GM06990 (cell line): ENCODE data around the gene C2.
A peak's percentile ranks its signal among the peaks of the same experiment; 100 is the strongest.
"Not testable (repeated sequence)": the region's sequence is repeated elsewhere in the genome, so short reads cannot be mapped to it uniquely, and the experiment has no call there.

Experiments
- DNase-seq: peaks from one replicate; pipeline ENCODE4 v3.0.0-alpha.2; 2011; ENCODE audit not compliant: insufficient read length; ENCODE audit errors: extremely low read depth
- H3K27me3 ChIP-seq: replicated peaks from 2 replicates; pipeline ENCODE4 v1.6.0; 2011; ENCODE audit warnings: low read length; ENCODE audit not compliant: control insufficient read depth, insufficient read depth
- H3K36me3 ChIP-seq: 2 replicates; pipeline ENCODE4 v1.5.1; 2011; ENCODE audit warnings: low read length; ENCODE audit not compliant: control insufficient read depth, insufficient read depth
- H3K4me3 ChIP-seq: replicated peaks from 2 replicates; pipeline ENCODE4 v1.5.1; 2011; ENCODE audit warnings: low read depth, mild to moderate bottlenecking, control low read depth, low read length
- CTCF ChIP-seq: IDR thresholded peaks from 2 replicates; pipeline ENCODE4 v1.5.1; 2011; ENCODE audit warnings: low read length, control low read depth, mild to moderate bottlenecking, inconsistent platforms; ENCODE audit not compliant: insufficient read depth, poor library complexity, severe bottlenecking

C2 gene

GRCh38 chr6:31907158-31907813 lies 20.2 kb upstream of the C2 start:
- no peak for TF ChIP-seq CTCF
- no peak for DNase-seq
- Histone ChIP-seq H3K4me3 (no peak overlapping the region), H3K27me3 (no peaks in the 10 kb centered on the region), H3K36me3 (no peaks in the 10 kb centered on the region)

GRCh38 chr6:31908255-31908654 lies 19.3 kb upstream of the C2 start:
- not testable (repeated sequence) for DNase-seq, H3K4me3 ChIP-seq, H3K36me3 ChIP-seq, H3K27me3 ChIP-seq

GRCh38 chr6:31908791-31909190 lies 18.7 kb upstream of the C2 start:
- DNase-seq, result peak; percentile 55
- no peak overlapping the region for H3K4me3 ChIP-seq

DNA sequence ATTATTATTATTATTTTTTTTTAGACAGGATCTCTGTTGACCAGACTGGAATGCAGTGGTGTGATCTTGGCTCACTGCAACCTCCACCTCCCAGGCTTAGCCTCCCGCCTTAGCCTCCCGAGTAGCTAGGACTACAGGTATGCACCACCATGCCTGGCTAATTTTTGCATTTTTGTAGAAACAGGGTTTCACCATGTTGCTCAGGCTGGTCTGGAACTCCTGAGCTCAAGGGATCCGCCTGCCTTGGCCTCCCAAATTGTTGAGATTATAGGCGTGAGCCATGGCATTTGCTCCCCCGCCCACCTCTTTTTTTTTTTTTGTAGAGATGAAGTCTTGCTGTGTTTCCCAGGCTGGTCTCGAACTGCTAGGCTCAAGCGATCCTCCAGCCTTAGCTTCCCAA lies 18.2 kb upstream of the C2 start:
- DNase-seq, H3K36me3 ChIP-seq, H3K27me3 ChIP-seq, H3K4me3 ChIP-seq: not testable (repeated sequence)

More at GRCh38 chr6:31908791-31909190, 18.7 kb upstream of the C2 start:
- Histone ChIP-seq H3K27me3 (no peaks in the 10 kb centered on the region), H3K36me3 (no peaks in the 10 kb centered on the region)
- no peak for TF ChIP-seq CTCF

- Histone ChIP-seq H3K36me3 (no peaks in the 10 kb centered on the region), H3K27me3 (no peaks in the 10 kb centered on the region), H3K4me3 (no peak overlapping the region)
- no peak for DNase-seq
- TF ChIP-seq CTCF, result no peak
Measured at GRCh38 chr6:31911826-31912585, 15.5 kb upstream of the C2 start.

- no peak for TF ChIP-seq CTCF
- Histone ChIP-seq H3K4me3 (no peak overlapping the region), H3K27me3 (no peaks in the 10 kb centered on the region), H3K36me3 (no peaks in the 10 kb centered on the region)
- no peak for DNase-seq
Measured at GRCh38 chr6:31915351-31915750, 12.2 kb upstream of the C2 start.
